Measurements from ENCODE around the gene ALKBH5. TPM values are rescaled to one million over a fixed set of nuclear protein-coding genes. Genes with fewer than 3 reads are reported as not detected.
A peak's percentile ranks its signal among the peaks of the same experiment; 100 is the strongest.

Gene ALKBH5
- total and polyA plus RNA-seq, 9 of the 15 experiments (the other 6 are each of a cell fraction or from before 2014, with no cell fraction given): 11.4 to 70.0 (median 47.4) TPM

- TF ChIP-seq, protein P1, sequence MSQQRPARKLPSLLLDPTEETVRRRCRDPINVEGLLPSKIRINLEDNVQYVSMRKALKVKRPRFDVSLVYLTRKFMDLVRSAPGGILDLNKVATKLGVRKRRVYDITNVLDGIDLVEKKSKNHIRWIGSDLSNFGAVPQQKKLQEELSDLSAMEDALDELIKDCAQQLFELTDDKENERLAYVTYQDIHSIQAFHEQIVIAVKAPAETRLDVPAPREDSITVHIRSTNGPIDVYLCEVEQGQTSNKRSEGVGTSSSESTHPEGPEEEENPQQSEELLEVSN (IDR thresholded peaks at IDR 0.05; ENCODE audit: borderline replicate concordance in 1 of 2, extremely low read depth in 1 of 2, insufficient read depth in 1 of 2, insufficient read length in 1 of 2, low read depth in 1 of 2, low read length in 1 of 2, poor library complexity in 1 of 2, severe bottlenecking in 1 of 2): peak; percentile 38 to 42
- TF ChIP-seq ZNF589 (CRISPR knock-in tag; IDR thresholded peaks at IDR 0.05; ENCODE audit: low read depth) (0 out of 2 replicates have a peak, but pooled peaks have one; percentile 63), POLR2AphosphoS5 (IDR thresholded peaks at IDR 0.05; ENCODE audit: control insufficient read depth, insufficient read depth, low read depth, low read length) (0 out of 2 replicates have a peak, but pooled peaks have one; percentile 29), ZBTB12 (CRISPR knock-in tag; IDR thresholded peaks at IDR 0.05) (no peak), RBM22 (IDR thresholded peaks at IDR 0.05; ENCODE audit: low read depth, low read length, poor library complexity, severe bottlenecking) (peak; percentile 17), MCM2 (IDR thresholded peaks at IDR 0.05; ENCODE audit: low read depth) (no peak), BRD4 (IDR thresholded peaks at IDR 0.05) (0 out of 2 replicates have a peak, but pooled peaks have one; percentile 33), MAZ (CRISPR knock-in tag; conservative IDR thresholded peaks at IDR 0.05 in 1 of 2, IDR thresholded peaks at IDR 0.05 in 1 of 2) (0 out of 4 replicates have a peak, but pooled peaks of 1 of the 2 experiments have one; percentile 9), SIN3B (IDR thresholded peaks at IDR 0.05; ENCODE audit: low read depth) (no peak), GABPB1 (CRISPR knock-in tag; IDR thresholded peaks at IDR 0.05) (peak; percentile 12; the same call in 1 of the 2 replicates), CBX2 (IDR thresholded peaks at IDR 0.05; ENCODE audit: insufficient read depth, low read length, poor library complexity, severe bottlenecking) (no peak), MGA (IDR thresholded peaks at IDR 0.05) (peak; percentile 65)
Observed at GRCh38 chr17:18182978-18183333, 672 bp upstream of the ALKBH5 start (continued).
